WTC11 (cell line): ENCODE data around the gene MFAP3L. TPM values are rescaled to one million over a fixed set of nuclear protein-coding genes. Genes with fewer than 3 reads are reported as not detected.

Experiments used
- ATAC-seq: fragments of 200-7000 bp; cut with Tn5 transposase; 2 replicates; pipeline ENCODE4 v1.10.0; 2021; ENCODE audit warnings: mild to moderate bottlenecking, moderate library complexity
- CTCF ChIA-PET: fragments of 300-600 bp; sonication (Branson Sonifier 250); formaldehyde crosslinking; loops from one replicate; lab custom pipeline; 2021; ENCODE audit warnings: antibody characterized with exemption; lab: Charles Lee
- POLR2A ChIA-PET: fragments of 350-600 bp; sonication (Branson Sonifier 250); formaldehyde crosslinking; loops from one replicate; lab custom pipeline; 2021; ENCODE audit warnings: antibody characterized with exemption; lab: Charles Lee
- DNase-seq: peaks from one replicate; pipeline ENCODE4 v3.0.0; 2021; ENCODE audit warnings: low spot score
- H3K27ac Mint-ChIP-seq: 2 replicates; pipeline ENCODE4 v1.8.0; 2021; ENCODE audit warnings: mixed read lengths
- H3K27me3 Mint-ChIP-seq: 2 replicates; pipeline ENCODE4 v1.8.0; 2021; ENCODE audit warnings: low read depth, mild to moderate bottlenecking, moderate library complexity, mixed read lengths
- H3K36me3 Mint-ChIP-seq: 2 replicates; pipeline ENCODE4 v1.8.0; 2021; ENCODE audit warnings: mixed read lengths
- H3K4me1 Mint-ChIP-seq: 2 replicates; pipeline ENCODE4 v1.8.0; 2022; ENCODE audit warnings: mixed read lengths
- H3K4me3 Mint-ChIP-seq: 2 replicates; pipeline ENCODE4 v1.8.0; 2021; ENCODE audit warnings: mild to moderate bottlenecking, moderate library complexity, mixed read lengths
- H3K9me3 Mint-ChIP-seq: 2 replicates; pipeline ENCODE4 v1.8.0; 2021; ENCODE audit warnings: mixed read lengths
- CREM ChIP-seq: sonication (generic); formaldehyde crosslinking; IDR thresholded peaks from 2 replicates; pipeline ENCODE4 v1.8.1; 2022; ENCODE audit warnings: mild to moderate bottlenecking, missing genetic modification reagents, moderate library complexity
- FOXK1 ChIP-seq: sonication (generic); formaldehyde crosslinking; IDR thresholded peaks from 2 replicates; pipeline ENCODE4 v1.8.0; 2022; ENCODE audit warnings: mild to moderate bottlenecking, moderate library complexity, missing genetic modification reagents
- GTF2I ChIP-seq: fragments of 250-450 bp; sonication (Bioruptor Pico); conservative IDR thresholded peaks from 2 replicates; pipeline ENCODE4 v1.4.0; 2021; ENCODE audit warnings: mild to moderate bottlenecking
- SMAD4 ChIP-seq: sonication (generic); formaldehyde crosslinking; IDR thresholded peaks from 2 replicates; pipeline ENCODE4 v1.8.0; 2022; ENCODE audit warnings: mild to moderate bottlenecking, missing genetic modification reagents
- SP1 ChIP-seq: sonication (generic); formaldehyde crosslinking; conservative IDR thresholded peaks from 2 replicates; pipeline ENCODE4 v1.8.1; 2022; ENCODE audit warnings: missing genetic modification reagents
- total RNA-seq: library from RNA; stranded (reverse); gene quantifications from 3 replicates; pipeline ENCODE4 v1.2.3, GENCODE V29; 2021
- TF ChIP-seq, protein P1 (sequence below): sonication (generic); formaldehyde crosslinking; IDR thresholded peaks from 2 replicates; pipeline ENCODE4 v1.8.1; 2023; ENCODE audit warnings: mild to moderate bottlenecking, missing genetic modification reagents, borderline replicate concordance
- TF ChIP-seq, protein P2 (sequence below): sonication (generic); formaldehyde crosslinking; IDR thresholded peaks from 2 replicates; pipeline ENCODE4 v1.8.0; 2022; ENCODE audit warnings: missing genetic modification reagents
- TF ChIP-seq, protein P3 (sequence below): fragments of 250-450 bp; sonication (Bioruptor Pico); IDR thresholded peaks from 2 replicates; pipeline ENCODE4 v1.9.0; 2021; ENCODE audit warnings: mild to moderate bottlenecking, borderline replicate concordance
- TF ChIP-seq, protein P4 (sequence below): sonication (generic); formaldehyde crosslinking; IDR thresholded peaks from 2 replicates; pipeline ENCODE4 v1.8.1; 2023; ENCODE audit warnings: mild to moderate bottlenecking, moderate library complexity, missing genetic modification reagents
- TF ChIP-seq, protein P5 (sequence below): sonication (generic); formaldehyde crosslinking; IDR thresholded peaks from 2 replicates; pipeline ENCODE4 v1.8.1; 2023; ENCODE audit warnings: mild to moderate bottlenecking, missing genetic modification reagents, moderate library complexity
- TF ChIP-seq, protein P6 (sequence below): fragments of 250-450 bp; sonication (Bioruptor Pico); IDR thresholded peaks from 2 replicates; pipeline ENCODE4 v2.1.2; 2022; ENCODE audit warnings: mild to moderate bottlenecking, moderate library complexity
- TF ChIP-seq, protein P7 (sequence below): sonication (generic); formaldehyde crosslinking; IDR thresholded peaks from 2 replicates; pipeline ENCODE4 v1.8.1; 2023; ENCODE audit warnings: mild to moderate bottlenecking, missing genetic modification reagents
- TF ChIP-seq, protein P8 (sequence below): fragments of 250-450 bp; sonication (Bioruptor Pico); conservative IDR thresholded peaks from 2 replicates; pipeline ENCODE4 v1.9.0; 2021; ENCODE audit warnings: mild to moderate bottlenecking

MFAP3L gene
- total RNA-seq, 1 experiment from 2014 or later, result 31.3 TPM

DNA sequence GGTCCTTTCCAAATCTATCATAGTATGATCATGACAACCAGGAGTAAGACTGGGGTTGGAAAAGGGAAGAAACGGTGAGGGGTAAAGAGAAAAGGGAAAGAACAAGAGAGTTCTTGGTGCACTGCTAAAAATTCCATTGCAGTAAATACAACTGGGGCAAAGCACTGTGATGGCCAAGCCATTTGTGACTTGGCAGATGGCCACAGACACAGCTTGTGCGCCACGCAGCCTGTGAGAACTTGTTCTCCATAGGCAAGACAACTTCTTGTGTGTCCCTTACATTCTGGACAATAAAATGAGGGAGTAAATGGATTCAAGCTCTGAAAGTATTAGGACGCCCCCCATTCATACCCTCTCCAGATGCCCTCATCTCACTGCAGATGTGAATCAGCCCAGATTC lies 10.9 kb downstream of the MFAP3L start:
- H3K27ac Mint-ChIP-seq, result no peak overlapping the region
- H3K4me3 Mint-ChIP-seq, result no peak overlapping the region
- TF ChIP-seq, protein P1, sequence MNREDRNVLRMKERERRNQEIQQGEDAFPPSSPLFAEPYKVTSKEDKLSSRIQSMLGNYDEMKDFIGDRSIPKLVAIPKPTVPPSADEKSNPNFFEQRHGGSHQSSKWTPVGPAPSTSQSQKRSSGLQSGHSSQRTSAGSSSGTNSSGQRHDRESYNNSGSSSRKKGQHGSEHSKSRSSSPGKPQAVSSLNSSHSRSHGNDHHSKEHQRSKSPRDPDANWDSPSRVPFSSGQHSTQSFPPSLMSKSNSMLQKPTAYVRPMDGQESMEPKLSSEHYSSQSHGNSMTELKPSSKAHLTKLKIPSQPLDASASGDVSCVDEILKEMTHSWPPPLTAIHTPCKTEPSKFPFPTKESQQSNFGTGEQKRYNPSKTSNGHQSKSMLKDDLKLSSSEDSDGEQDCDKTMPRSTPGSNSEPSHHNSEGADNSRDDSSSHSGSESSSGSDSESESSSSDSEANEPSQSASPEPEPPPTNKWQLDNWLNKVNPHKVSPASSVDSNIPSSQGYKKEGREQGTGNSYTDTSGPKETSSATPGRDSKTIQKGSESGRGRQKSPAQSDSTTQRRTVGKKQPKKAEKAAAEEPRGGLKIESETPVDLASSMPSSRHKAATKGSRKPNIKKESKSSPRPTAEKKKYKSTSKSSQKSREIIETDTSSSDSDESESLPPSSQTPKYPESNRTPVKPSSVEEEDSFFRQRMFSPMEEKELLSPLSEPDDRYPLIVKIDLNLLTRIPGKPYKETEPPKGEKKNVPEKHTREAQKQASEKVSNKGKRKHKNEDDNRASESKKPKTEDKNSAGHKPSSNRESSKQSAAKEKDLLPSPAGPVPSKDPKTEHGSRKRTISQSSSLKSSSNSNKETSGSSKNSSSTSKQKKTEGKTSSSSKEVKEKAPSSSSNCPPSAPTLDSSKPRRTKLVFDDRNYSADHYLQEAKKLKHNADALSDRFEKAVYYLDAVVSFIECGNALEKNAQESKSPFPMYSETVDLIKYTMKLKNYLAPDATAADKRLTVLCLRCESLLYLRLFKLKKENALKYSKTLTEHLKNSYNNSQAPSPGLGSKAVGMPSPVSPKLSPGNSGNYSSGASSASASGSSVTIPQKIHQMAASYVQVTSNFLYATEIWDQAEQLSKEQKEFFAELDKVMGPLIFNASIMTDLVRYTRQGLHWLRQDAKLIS (CRISPR knock-in tag), result no peak
- TF ChIP-seq GTF2I (CRISPR knock-in tag), result no peak
- no peak for TF ChIP-seq SP1 (CRISPR knock-in tag)
- TF ChIP-seq, protein P2, sequence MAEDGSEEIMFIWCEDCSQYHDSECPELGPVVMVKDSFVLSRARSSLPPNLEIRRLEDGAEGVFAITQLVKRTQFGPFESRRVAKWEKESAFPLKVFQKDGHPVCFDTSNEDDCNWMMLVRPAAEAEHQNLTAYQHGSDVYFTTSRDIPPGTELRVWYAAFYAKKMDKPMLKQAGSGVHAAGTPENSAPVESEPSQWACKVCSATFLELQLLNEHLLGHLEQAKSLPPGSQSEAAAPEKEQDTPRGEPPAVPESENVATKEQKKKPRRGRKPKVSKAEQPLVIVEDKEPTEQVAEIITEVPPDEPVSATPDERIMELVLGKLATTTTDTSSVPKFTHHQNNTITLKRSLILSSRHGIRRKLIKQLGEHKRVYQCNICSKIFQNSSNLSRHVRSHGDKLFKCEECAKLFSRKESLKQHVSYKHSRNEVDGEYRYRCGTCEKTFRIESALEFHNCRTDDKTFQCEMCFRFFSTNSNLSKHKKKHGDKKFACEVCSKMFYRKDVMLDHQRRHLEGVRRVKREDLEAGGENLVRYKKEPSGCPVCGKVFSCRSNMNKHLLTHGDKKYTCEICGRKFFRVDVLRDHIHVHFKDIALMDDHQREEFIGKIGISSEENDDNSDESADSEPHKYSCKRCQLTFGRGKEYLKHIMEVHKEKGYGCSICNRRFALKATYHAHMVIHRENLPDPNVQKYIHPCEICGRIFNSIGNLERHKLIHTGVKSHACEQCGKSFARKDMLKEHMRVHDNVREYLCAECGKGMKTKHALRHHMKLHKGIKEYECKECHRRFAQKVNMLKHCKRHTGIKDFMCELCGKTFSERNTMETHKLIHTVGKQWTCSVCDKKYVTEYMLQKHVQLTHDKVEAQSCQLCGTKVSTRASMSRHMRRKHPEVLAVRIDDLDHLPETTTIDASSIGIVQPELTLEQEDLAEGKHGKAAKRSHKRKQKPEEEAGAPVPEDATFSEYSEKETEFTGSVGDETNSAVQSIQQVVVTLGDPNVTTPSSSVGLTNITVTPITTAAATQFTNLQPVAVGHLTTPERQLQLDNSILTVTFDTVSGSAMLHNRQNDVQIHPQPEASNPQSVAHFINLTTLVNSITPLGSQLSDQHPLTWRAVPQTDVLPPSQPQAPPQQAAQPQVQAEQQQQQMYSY (CRISPR knock-in tag), result no peak
- no peak for TF ChIP-seq FOXK1 (CRISPR knock-in tag)
- TF ChIP-seq, protein P3, sequence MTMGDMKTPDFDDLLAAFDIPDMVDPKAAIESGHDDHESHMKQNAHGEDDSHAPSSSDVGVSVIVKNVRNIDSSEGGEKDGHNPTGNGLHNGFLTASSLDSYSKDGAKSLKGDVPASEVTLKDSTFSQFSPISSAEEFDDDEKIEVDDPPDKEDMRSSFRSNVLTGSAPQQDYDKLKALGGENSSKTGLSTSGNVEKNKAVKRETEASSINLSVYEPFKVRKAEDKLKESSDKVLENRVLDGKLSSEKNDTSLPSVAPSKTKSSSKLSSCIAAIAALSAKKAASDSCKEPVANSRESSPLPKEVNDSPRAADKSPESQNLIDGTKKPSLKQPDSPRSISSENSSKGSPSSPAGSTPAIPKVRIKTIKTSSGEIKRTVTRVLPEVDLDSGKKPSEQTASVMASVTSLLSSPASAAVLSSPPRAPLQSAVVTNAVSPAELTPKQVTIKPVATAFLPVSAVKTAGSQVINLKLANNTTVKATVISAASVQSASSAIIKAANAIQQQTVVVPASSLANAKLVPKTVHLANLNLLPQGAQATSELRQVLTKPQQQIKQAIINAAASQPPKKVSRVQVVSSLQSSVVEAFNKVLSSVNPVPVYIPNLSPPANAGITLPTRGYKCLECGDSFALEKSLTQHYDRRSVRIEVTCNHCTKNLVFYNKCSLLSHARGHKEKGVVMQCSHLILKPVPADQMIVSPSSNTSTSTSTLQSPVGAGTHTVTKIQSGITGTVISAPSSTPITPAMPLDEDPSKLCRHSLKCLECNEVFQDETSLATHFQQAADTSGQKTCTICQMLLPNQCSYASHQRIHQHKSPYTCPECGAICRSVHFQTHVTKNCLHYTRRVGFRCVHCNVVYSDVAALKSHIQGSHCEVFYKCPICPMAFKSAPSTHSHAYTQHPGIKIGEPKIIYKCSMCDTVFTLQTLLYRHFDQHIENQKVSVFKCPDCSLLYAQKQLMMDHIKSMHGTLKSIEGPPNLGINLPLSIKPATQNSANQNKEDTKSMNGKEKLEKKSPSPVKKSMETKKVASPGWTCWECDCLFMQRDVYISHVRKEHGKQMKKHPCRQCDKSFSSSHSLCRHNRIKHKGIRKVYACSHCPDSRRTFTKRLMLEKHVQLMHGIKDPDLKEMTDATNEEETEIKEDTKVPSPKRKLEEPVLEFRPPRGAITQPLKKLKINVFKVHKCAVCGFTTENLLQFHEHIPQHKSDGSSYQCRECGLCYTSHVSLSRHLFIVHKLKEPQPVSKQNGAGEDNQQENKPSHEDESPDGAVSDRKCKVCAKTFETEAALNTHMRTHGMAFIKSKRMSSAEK (CRISPR knock-in tag), result no peak
- TF ChIP-seq, protein P4, sequence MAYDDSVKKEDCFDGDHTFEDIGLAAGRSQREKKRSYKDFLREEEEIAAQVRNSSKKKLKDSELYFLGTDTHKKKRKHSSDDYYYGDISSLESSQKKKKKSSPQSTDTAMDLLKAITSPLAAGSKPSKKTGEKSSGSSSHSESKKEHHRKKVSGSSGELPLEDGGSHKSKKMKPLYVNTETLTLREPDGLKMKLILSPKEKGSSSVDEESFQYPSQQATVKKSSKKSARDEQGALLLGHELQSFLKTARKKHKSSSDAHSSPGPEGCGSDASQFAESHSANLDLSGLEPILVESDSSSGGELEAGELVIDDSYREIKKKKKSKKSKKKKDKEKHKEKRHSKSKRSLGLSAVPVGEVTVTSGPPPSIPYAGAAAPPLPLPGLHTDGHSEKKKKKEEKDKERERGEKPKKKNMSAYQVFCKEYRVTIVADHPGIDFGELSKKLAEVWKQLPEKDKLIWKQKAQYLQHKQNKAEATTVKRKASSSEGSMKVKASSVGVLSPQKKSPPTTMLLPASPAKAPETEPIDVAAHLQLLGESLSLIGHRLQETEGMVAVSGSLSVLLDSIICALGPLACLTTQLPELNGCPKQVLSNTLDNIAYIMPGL (CRISPR knock-in tag), result no peak
- no peak for TF ChIP-seq SMAD4 (CRISPR knock-in tag)
- TF ChIP-seq, protein P5, sequence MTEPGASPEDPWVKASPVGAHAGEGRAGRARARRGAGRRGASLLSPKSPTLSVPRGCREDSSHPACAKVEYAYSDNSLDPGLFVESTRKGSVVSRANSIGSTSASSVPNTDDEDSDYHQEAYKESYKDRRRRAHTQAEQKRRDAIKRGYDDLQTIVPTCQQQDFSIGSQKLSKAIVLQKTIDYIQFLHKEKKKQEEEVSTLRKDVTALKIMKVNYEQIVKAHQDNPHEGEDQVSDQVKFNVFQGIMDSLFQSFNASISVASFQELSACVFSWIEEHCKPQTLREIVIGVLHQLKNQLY (CRISPR knock-in tag), result no peak
- TF ChIP-seq, protein P6, sequence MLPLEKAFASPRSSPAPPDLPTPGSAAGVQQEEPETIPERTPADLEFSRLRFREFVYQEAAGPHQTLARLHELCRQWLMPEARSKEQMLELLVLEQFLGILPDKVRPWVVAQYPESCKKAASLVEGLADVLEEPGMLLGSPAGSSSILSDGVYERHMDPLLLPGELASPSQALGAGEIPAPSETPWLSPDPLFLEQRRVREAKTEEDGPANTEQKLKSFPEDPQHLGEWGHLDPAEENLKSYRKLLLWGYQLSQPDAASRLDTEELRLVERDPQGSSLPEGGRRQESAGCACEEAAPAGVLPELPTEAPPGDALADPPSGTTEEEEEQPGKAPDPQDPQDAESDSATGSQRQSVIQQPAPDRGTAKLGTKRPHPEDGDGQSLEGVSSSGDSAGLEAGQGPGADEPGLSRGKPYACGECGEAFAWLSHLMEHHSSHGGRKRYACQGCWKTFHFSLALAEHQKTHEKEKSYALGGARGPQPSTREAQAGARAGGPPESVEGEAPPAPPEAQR, result no peak
- no peak for TF ChIP-seq CREM (CRISPR knock-in tag)
- TF ChIP-seq, protein P7, sequence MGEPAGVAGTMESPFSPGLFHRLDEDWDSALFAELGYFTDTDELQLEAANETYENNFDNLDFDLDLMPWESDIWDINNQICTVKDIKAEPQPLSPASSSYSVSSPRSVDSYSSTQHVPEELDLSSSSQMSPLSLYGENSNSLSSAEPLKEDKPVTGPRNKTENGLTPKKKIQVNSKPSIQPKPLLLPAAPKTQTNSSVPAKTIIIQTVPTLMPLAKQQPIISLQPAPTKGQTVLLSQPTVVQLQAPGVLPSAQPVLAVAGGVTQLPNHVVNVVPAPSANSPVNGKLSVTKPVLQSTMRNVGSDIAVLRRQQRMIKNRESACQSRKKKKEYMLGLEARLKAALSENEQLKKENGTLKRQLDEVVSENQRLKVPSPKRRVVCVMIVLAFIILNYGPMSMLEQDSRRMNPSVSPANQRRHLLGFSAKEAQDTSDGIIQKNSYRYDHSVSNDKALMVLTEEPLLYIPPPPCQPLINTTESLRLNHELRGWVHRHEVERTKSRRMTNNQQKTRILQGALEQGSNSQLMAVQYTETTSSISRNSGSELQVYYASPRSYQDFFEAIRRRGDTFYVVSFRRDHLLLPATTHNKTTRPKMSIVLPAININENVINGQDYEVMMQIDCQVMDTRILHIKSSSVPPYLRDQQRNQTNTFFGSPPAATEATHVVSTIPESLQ, result no peak
- TF ChIP-seq, protein P8, sequence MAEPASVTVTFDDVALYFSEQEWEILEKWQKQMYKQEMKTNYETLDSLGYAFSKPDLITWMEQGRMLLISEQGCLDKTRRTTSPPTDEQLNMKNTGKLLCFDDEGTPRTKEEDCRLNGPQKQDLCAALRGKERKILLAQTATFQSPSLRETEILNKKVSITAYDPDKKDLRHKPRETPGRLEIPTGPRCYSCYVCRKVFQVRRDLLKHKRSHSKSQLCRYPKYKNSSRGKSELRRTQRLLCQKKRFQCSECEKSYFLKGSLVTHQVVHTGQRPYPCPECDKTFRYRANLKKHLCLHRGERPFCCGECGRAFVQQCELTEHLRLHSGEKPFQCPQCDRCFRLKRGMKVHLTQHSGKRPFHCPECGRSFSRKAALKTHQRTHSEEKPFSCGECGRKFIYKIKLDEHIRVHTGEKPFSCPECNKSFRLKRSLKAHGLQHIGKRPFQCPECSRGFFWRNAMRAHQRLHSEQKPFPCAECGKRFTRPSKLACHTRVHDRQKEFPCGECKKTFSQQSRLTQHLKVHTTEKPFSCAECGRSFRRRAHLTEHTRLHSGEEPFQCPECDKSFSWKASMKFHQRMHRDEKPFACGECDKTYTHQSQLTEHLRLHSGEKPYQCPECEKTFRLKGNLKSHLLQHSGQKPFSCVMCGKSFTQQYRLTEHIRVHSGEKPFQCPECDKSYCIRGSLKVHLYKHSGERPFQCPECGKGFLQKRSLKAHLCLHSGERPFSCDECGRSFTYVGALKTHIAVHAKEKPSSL (CRISPR knock-in tag), result no peak
- TF ChIP-seq, all 79 proteins: peak for 0
- H3K36me3 Mint-ChIP-seq, result peaks cover 11% of the 10 kb centered on the region
- H3K4me1 Mint-ChIP-seq, result peaks cover 45% of the 10 kb centered on the region
- POLR2A ChIA-PET, result no interaction called here
- H3K9me3 Mint-ChIP-seq, result peaks cover 13% of the 10 kb centered on the region
- DNase-seq (no peak), ATAC-seq (no peak)
- no peaks in the 10 kb centered on the region for H3K27me3 Mint-ChIP-seq
- CTCF ChIA-PET, result no interaction called here
